GM10248 (cell line): Measurements from ENCODE around the gene SMTN.
"Not testable (repeated sequence)": the region's sequence is repeated elsewhere in the genome, so short reads cannot be mapped to it uniquely, and the experiment has no call there.

Experiments used
- CTCF ChIA-PET: fragments of 300-600 bp; sonication (Branson Sonifier 250); formaldehyde crosslinking; extraction: SDS; loops from one replicate; lab custom pipeline; 2021; ENCODE audit warnings: antibody characterized with exemption; lab: Yijun Ruan, JAX
- POLR2A ChIA-PET: fragments of 350-650 bp; sonication (Branson Sonifier 250); formaldehyde crosslinking; extraction: SDS; loops from one replicate; lab custom pipeline; 2020; ENCODE audit warnings: antibody characterized with exemption; lab: Yijun Ruan, JAX
- DNase-seq: peaks from one replicate; pipeline ENCODE4 v3.0.0; 2012; ENCODE audit errors: extremely low spot score
- CTCF ChIP-seq: IDR thresholded peaks from 2 replicates; pipeline ENCODE4 v1.5.1; 2012; ENCODE audit warnings: mild to moderate bottlenecking, low read depth; ENCODE audit errors: extremely low read depth, missing control alignments, control extremely low read depth

The SMTN gene

GRCh38 chr22:31075961-31076360 lies 5.2 kb upstream of the SMTN start:
- no peak for TF ChIP-seq CTCF
- DNase-seq: no peak
- ChIA-PET POLR2A (no interaction called here), CTCF (no interaction called here)

GRCh38 chr22:31077681-31078080 lies 3.4 kb upstream of the SMTN start:
- no peak for DNase-seq
- ChIA-PET POLR2A (no interaction called here), CTCF (no interaction called here)
- no peak for TF ChIP-seq CTCF

DNA sequence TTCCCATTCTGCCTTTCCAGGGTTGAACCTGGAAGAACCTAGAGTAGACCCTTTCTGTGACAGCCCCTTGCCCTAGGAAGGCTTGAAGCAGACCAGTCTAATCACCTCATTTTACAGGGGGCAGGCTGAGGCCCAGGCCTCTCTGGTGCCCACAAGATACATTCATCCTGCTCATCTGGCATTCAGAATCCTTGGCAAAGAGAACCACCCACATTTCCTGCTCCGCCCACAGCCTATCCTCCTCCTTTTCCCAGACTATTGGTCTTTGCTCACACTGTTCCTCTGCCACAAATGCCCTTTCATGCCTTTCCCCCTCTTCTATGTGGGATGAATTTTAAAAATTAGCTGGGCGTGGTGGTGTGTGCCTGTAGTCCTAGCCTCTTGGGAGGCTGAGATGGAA lies 2.7 kb upstream of the SMTN start:
- CTCF ChIA-PET: interaction anchor here (1.3 kb wide), 1 partner anchor 29 kb away, joined by 5 read pairs; the partner anchor contains the start of gene SELENOM
- DNase-seq, POLR2A ChIA-PET: not testable (repeated sequence)

GRCh38 chr22:31079095-31079642 lies 1.9 kb upstream of the SMTN start:
- no peak for DNase-seq
- ChIA-PET CTCF (interaction anchor here (1.0 to 1.3 kb wide), 2 partner anchors 29 to 71 kb away, joined by 3 to 5 read pairs; partner anchors contain the start of gene SELENOM), POLR2A (no interaction called here)
- no peak for TF ChIP-seq CTCF

GRCh38 chr22:31080164-31080847 lies 812 bp upstream of the SMTN start:
- CTCF ChIA-PET: interaction anchor here (0.6 to 1.4 kb wide), 7 partner anchors 19 to 133 kb away, joined by 3 to 4 read pairs (median 3); no protein-coding TSS in a partner anchor
- POLR2A ChIA-PET: interaction anchor here (0.5 to 1.9 kb wide), 4 partner anchors 27 to 150 kb away, joined by 3 to 8 read pairs (median 5); partner anchors contain the start of genes MORC2, SELENOM and TUG1
- no peak for DNase-seq
- TF ChIP-seq CTCF: no peak

DNA sequence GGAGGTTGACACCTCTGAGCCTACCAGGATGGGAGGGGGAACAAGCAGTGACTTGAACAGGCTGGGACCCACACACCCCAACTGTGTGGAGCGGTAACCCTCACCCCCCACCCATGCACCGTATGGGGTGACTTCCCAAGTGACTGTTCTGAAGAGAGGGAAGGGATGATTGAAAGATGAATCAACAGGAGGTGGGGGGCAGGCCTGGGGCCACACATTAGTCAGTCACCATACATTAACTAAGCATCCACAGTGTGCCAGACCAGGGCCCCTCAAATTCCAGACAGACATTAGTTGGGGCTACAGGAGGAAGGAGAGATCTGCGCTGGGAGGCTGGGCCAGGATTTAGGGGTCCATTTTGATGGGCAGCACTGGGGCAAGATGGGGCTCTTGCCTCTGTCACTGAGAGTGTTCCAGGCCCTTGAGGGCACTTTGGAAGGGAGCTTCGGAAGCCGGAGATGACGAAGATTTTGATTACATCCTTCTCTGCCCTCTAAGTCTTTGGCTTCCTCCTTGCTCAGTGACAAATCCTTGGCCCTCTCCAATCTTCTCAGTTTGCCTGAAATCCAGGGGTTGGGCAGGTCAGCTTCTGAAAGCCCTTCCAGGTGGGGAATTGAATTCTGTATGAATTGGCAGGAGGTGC lies 966 bp downstream of the SMTN start:
- POLR2A ChIA-PET: interaction anchor here (1.9 kb wide), 1 partner anchor 113 kb away, joined by 7 read pairs; the partner anchor contains the start of genes MORC2 and TUG1
- DNase-seq: no peak
- CTCF ChIA-PET: interaction anchor here (0.7 to 3.8 kb wide), 6 partner anchors 76 to 318 kb away, joined by 3 to 25 read pairs (median 4); partner anchors contain the start of gene LIMK2
- no peak for TF ChIP-seq CTCF
